Keratinocyte (primary cell): ENCODE results near the gene TPCN1. TPM values are rescaled to one million over a fixed set of nuclear protein-coding genes. Genes with fewer than 3 reads are reported as not detected.

Experiments
- DNase-seq: peaks from one replicate; pipeline ENCODE4 v3.0.0-alpha.2; 2011; ENCODE audit warnings: low read depth, missing footprints, low spot score
- FAIRE-seq: peaks from 2 replicates; lab custom pipeline; 2011; peaks lifted over from hg19 to GRCh38; lab: Jason Lieb, UNC
- H2AFZ ChIP-seq: 2 replicates; pipeline ENCODE4 v1.6.0; 2012; ENCODE audit warnings: low read length, control low read depth, inconsistent platforms; ENCODE audit not compliant: control insufficient read depth
- H3K27ac ChIP-seq: 2 replicates; pipeline ENCODE4 v1.5.1; 2011; ENCODE audit warnings: low read length; ENCODE audit not compliant: control insufficient read depth, insufficient read depth
- H3K27me3 ChIP-seq: 3 replicates; pipeline ENCODE4 v1.6.0; 2011; ENCODE audit warnings: low read length; ENCODE audit not compliant: control insufficient read depth, insufficient read depth; ENCODE audit errors: extremely low read depth
- H3K36me3 ChIP-seq, 2 experiments: 2 replicates in 1 of 2; 3 replicates in 1 of 2; pipeline ENCODE4 v1.5.1; 2011; ENCODE audit warnings: low read length in 2 of 2, mild to moderate bottlenecking in 1 of 2; ENCODE audit not compliant: control insufficient read depth in 2 of 2, insufficient read depth in 2 of 2; ENCODE audit errors: extremely low read depth in 1 of 2
- H3K4me1 ChIP-seq: 3 replicates; pipeline ENCODE4 v1.5.1; 2011; ENCODE audit warnings: low read length; ENCODE audit not compliant: control insufficient read depth, insufficient read depth; ENCODE audit errors: extremely low read depth
- H3K4me2 ChIP-seq: 3 replicates; pipeline ENCODE4 v1.6.0; 2011; ENCODE audit warnings: low read depth, low read length; ENCODE audit not compliant: control insufficient read depth, insufficient read depth; ENCODE audit errors: extremely low read depth
- H3K4me3 ChIP-seq, 3 experiments: fragments of 200-600 bp in 1 of 3; sonication (generic) in 1 of 3; 2 replicates in 2 of 3; 3 replicates in 1 of 3; pipeline ENCODE4 v1.5.1; 2011 to 2016; ENCODE audit warnings: low read length in 3 of 3, mild to moderate bottlenecking in 3 of 3, control low read depth in 2 of 3, inconsistent platforms in 1 of 3, low read depth in 1 of 3, mixed read lengths in 1 of 3, mixed run types in 1 of 3, moderate library complexity in 1 of 3; ENCODE audit not compliant: control insufficient read depth in 2 of 3, insufficient read depth in 2 of 3; ENCODE audit errors: extremely low read depth in 1 of 3
- H3K79me2 ChIP-seq: 2 replicates; pipeline ENCODE4 v1.6.0; 2012; ENCODE audit warnings: low read length; ENCODE audit not compliant: control insufficient read depth, insufficient read depth
- H3K9ac ChIP-seq: 3 replicates; pipeline ENCODE4 v1.6.0; 2011; ENCODE audit warnings: low read length; ENCODE audit not compliant: control insufficient read depth, insufficient read depth; ENCODE audit errors: extremely low read depth
- H3K9me1 ChIP-seq: 3 replicates; pipeline ENCODE4 v1.6.0; 2011; ENCODE audit warnings: low read length; ENCODE audit not compliant: control insufficient read depth, insufficient read depth; ENCODE audit errors: extremely low read depth
- H3K9me3 ChIP-seq: 2 replicates; pipeline ENCODE4 v1.5.1; 2012; ENCODE audit warnings: low read depth, low read length; ENCODE audit not compliant: control insufficient read depth
- H4K20me1 ChIP-seq: 3 replicates; pipeline ENCODE4 v1.6.0; 2011; ENCODE audit warnings: low read length; ENCODE audit not compliant: control insufficient read depth, insufficient read depth; ENCODE audit errors: extremely low read depth
- EZH2 ChIP-seq: IDR thresholded peaks from one replicate; pipeline ENCODE4 v1.6.1; 2012; ENCODE audit warnings: inconsistent platforms, mild to moderate bottlenecking, low read length, moderate library complexity
- dilution Hi-C: fragments of 300-500 bp; cut with MboI; formaldehyde crosslinking; loops from one replicate; pipeline ENCODE4 v1.7.0; 2020; ENCODE audit warnings: low sequenced_read_pairs; ENCODE audit not compliant: extremely low pct_ligation_motif_present
- polyA plus RNA-seq, 5 experiments: library from polyadenylated mRNA; depleted of rRNA in 3 of 5; stranded (reverse) in 3 of 5; stranded (forward) in 1 of 5; unstranded in 1 of 5; fragments of >200 nt; gene quantifications; 1 replicate in 1 of 5; 2 replicates in 3 of 5; 3 replicates in 1 of 5; pipeline versions ENCODE4 v1.2.1 to v1.2.3, GENCODE V29; 2011 to 2012; ENCODE audit warnings: missing spikeins in 2 of 5, low read depth in 1 of 5, low replicate concordance in 1 of 5
- TF ChIP-seq, protein P1 (sequence below), 3 experiments: IDR thresholded peaks in 1 of 3; conservative IDR thresholded peaks in 1 of 3; optimal IDR thresholded peaks in 1 of 3; 2 replicates in 2 of 3; 3 replicates in 1 of 3; pipeline versions ENCODE3 to v1.5.1; 2011; ENCODE audit warnings: low read length in 3 of 3, mild to moderate bottlenecking in 3 of 3, moderate library complexity in 2 of 3, control low read depth in 1 of 3, inconsistent platforms in 1 of 3; ENCODE audit not compliant: insufficient read depth in 2 of 3; ENCODE audit errors: extremely low read depth in 1 of 3

Gene TPCN1
- polyA plus RNA-seq, 1 donor (not counting 4 experiments of a cell fraction or from before 2014, with no cell fraction given), result 6.8 TPM

DNA sequence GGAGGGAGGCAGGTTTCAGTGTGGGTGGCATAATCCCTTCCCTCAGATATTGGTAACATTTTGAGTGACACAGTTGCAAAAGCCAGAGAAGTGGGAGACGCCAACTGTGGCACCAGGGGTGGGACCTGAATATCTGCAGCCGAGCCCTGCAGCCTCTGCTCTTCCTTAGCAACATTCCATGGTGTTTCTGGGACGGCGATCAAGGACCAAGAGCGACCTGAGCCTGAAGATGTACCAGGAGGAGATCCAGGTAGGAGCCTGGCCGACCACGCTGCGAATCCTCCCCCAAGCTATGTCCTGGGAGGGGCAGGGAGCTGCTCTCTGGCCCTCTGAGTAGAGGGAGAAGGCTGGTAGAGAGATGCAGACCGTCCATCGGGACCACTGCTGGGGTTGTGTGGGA lies 71.8 kb downstream of the TPCN1 start:
- Histone ChIP-seq H3K36me3 (peaks cover 5 to 16% of the 10 kb centered on the region in 2 experiments), H3K79me2 (no peaks in the 10 kb centered on the region), H3K4me1 (no peaks in the 10 kb centered on the region), H2AFZ (no peak overlapping the region), H3K27me3 (no peaks in the 10 kb centered on the region), H3K4me2 (no peak overlapping the region), H3K9ac (no peak overlapping the region), H3K9me1 (no peaks in the 10 kb centered on the region), H3K27ac (no peak overlapping the region), H3K4me3 (no peak overlapping the region), H3K9me3 (no peaks in the 10 kb centered on the region), H4K20me1 (no peaks in the 10 kb centered on the region)
- DNase-seq, result no peak
- dilution Hi-C loops, result no loop called here
- no peak for FAIRE-seq
- TF ChIP-seq, protein P1, sequence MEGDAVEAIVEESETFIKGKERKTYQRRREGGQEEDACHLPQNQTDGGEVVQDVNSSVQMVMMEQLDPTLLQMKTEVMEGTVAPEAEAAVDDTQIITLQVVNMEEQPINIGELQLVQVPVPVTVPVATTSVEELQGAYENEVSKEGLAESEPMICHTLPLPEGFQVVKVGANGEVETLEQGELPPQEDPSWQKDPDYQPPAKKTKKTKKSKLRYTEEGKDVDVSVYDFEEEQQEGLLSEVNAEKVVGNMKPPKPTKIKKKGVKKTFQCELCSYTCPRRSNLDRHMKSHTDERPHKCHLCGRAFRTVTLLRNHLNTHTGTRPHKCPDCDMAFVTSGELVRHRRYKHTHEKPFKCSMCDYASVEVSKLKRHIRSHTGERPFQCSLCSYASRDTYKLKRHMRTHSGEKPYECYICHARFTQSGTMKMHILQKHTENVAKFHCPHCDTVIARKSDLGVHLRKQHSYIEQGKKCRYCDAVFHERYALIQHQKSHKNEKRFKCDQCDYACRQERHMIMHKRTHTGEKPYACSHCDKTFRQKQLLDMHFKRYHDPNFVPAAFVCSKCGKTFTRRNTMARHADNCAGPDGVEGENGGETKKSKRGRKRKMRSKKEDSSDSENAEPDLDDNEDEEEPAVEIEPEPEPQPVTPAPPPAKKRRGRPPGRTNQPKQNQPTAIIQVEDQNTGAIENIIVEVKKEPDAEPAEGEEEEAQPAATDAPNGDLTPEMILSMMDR (optimal IDR thresholded peaks at IDR 0.05 in 1 of 3, IDR thresholded peaks at IDR 0.05 in 1 of 3, conservative IDR thresholded peaks at IDR 0.05 in 1 of 3; ENCODE audit: extremely low read depth in 1 of 3, insufficient read depth in 2 of 3, low read length in 3 of 3), result no peak
- no peak for TF ChIP-seq EZH2

DNA sequence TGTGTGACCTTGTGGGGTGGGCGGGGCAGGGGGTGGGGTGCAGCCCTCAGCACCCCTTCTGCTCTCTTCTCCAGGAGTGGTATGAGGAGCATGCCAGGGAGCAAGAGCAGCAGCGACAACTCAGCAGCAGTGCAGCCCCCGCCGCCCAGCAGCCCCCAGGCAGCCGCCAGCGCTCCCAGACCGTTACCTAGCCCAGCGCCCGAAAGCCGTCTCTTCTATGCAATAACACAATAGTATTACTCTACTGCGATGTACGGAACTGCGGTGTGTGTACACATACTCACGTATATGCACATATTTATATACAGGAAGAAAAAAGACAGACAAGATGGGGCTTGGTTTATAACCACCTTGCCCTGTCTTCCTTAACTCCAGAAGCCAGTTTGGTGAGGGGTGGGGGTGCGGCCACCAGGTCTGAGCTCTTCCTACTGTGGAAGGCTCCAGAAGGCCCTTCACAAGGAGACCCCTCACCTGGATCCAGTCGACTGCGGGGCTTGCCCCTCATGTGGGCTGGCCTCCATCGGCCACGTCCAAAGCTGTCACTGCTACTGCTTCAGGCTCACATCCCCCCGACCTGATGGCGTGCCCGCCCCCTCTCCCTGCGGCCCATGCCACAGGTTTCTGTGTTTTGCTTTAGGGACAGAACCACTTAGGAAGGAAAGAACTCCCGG lies 74.8 kb downstream of the TPCN1 start:
- Histone ChIP-seq H3K9me3 (no peaks in the 10 kb centered on the region), H3K4me2 (no peak overlapping the region), H4K20me1 (no peaks in the 10 kb centered on the region), H3K27me3 (no peaks in the 10 kb centered on the region), H3K9me1 (peaks cover 2% of the 10 kb centered on the region), H3K36me3 (peaks cover 5 to 8% of the 10 kb centered on the region in 2 experiments), H3K9ac (no peak overlapping the region), H3K27ac (no peak overlapping the region), H3K4me3 (no peak overlapping the region), H2AFZ (no peak overlapping the region), H3K4me1 (peaks cover 14% of the 10 kb centered on the region), H3K79me2 (no peaks in the 10 kb centered on the region)
- FAIRE-seq (no peak), DNase-seq (no peak)
- dilution Hi-C loops, result no loop called here
- TF ChIP-seq, protein P1 (optimal IDR thresholded peaks at IDR 0.05 in 1 of 3, IDR thresholded peaks at IDR 0.05 in 1 of 3, conservative IDR thresholded peaks at IDR 0.05 in 1 of 3; ENCODE audit: extremely low read depth in 1 of 3, insufficient read depth in 2 of 3, low read length in 3 of 3), result no peak
- no peak for TF ChIP-seq EZH2
